ENCODE results near the gene MYO1H.

DNA sequence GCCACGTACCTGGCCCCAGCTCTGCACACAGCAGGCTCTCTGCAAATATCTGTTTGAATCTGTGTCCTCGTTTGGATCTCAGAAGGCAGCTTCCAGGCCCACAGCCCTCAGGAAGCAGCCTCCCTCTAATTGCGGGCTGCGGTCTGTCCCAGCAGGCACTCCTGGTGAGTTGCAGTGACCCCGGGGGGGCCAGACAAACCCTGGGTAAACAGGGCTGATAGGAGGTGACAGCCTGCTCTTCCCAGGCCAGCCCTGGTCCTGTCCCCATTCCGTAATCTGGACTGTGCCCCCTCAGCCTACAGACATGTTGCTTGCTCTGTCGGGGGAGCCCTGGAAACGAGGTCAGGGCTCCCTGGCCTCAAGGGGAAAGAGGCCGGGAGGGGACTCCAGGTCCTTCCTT is 40.6 kb upstream of the MYO1H start:
- TF ChIP-seq, protein P1, sequence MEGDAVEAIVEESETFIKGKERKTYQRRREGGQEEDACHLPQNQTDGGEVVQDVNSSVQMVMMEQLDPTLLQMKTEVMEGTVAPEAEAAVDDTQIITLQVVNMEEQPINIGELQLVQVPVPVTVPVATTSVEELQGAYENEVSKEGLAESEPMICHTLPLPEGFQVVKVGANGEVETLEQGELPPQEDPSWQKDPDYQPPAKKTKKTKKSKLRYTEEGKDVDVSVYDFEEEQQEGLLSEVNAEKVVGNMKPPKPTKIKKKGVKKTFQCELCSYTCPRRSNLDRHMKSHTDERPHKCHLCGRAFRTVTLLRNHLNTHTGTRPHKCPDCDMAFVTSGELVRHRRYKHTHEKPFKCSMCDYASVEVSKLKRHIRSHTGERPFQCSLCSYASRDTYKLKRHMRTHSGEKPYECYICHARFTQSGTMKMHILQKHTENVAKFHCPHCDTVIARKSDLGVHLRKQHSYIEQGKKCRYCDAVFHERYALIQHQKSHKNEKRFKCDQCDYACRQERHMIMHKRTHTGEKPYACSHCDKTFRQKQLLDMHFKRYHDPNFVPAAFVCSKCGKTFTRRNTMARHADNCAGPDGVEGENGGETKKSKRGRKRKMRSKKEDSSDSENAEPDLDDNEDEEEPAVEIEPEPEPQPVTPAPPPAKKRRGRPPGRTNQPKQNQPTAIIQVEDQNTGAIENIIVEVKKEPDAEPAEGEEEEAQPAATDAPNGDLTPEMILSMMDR (conservative IDR thresholded peaks at IDR 0.05; ENCODE audit: low read length): no peak
- no peak for TF ChIP-seq EZH2phosphoT487 (IDR thresholded peaks at IDR 0.05; ENCODE audit: borderline replicate concordance, low read depth, low read length)

All from OCI-LY7 (cell line).